ENCODE measurements around the gene SSC5D.

- TF ChIP-seq ZFP69B (tag by site-specific recombination; IDR thresholded peaks at IDR 0.05) (no peak), ZNF830 (tag by site-specific recombination; IDR thresholded peaks at IDR 0.05; ENCODE audit: low read depth) (no peak), CTCF (tag by site-specific recombination; IDR thresholded peaks at IDR 0.05) (no peak), ZNF302 (tag by site-specific recombination; IDR thresholded peaks at IDR 0.05; ENCODE audit: low read depth) (no peak), ZBTB21 (tag by site-specific recombination; IDR thresholded peaks at IDR 0.05) (no peak), MZF1 (tag by site-specific recombination; IDR thresholded peaks at IDR 0.05; ENCODE audit: borderline replicate concordance) (no peak)
Observed at GRCh38 chr19:55491546-55492360, 3.5 kb downstream of the SSC5D start.
